DMS114 treated with DMSO at 0.1 percent for 48 hours (cell line): ENCODE results near the gene TMCC1.
"Not testable (repeated sequence)": the region's sequence is repeated elsewhere in the genome, so short reads cannot be mapped to it uniquely, and the experiment has no call there.

Source experiments
- DNase-seq: peaks from one replicate; lab custom pipeline; 2025; ENCODE audit not compliant: unreplicated experiment; lab: John Stamatoyannopoulos, UW

TMCC1 gene

GRCh38 chr3:129656659-129657247 lies 236.8 kb downstream of the TMCC1 start:
- DNase-seq: no peak

DNA sequence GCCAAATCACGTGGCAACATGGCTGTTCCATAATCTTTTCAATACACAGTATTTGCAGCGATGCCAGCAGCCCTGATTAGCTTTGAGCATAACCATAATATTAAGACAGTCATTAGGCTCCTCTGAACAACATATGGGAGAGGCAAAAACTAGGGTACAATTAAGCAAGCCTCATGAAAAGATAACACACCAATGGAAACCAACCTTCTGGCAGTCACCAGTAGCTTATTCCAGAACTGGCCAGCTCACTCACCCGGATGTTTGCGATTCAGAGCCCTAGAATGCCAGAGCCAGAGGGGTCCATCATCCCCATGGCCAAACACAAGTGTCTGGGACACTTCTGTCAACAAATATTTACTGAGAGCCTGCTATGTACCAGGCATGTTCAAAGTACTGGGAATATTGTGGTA lies 238.2 kb downstream of the TMCC1 start:
- DNase-seq: no peak

GRCh38 chr3:129654131-129654530 lies 239.4 kb downstream of the TMCC1 start:
- no peak for DNase-seq

DNA sequence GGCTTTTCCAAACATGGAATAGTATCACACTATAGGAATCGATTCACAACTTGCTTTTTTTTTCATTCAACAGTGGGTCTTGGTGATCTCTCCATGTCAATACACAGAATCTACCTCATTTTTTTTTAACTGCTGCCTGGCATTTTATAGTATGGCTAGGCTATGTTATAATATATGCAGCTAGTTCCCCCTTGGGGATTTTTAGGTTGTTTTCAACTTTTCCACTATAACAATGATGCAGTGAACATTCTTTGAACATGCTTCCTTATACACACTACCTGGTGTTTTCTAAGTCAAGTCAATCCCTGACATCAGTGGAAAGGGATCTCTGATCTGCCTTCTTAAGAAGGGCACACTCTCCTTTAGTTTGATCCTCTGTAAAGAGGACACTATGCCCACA lies 240.5 kb downstream of the TMCC1 start:
- no peak for DNase-seq

DNA sequence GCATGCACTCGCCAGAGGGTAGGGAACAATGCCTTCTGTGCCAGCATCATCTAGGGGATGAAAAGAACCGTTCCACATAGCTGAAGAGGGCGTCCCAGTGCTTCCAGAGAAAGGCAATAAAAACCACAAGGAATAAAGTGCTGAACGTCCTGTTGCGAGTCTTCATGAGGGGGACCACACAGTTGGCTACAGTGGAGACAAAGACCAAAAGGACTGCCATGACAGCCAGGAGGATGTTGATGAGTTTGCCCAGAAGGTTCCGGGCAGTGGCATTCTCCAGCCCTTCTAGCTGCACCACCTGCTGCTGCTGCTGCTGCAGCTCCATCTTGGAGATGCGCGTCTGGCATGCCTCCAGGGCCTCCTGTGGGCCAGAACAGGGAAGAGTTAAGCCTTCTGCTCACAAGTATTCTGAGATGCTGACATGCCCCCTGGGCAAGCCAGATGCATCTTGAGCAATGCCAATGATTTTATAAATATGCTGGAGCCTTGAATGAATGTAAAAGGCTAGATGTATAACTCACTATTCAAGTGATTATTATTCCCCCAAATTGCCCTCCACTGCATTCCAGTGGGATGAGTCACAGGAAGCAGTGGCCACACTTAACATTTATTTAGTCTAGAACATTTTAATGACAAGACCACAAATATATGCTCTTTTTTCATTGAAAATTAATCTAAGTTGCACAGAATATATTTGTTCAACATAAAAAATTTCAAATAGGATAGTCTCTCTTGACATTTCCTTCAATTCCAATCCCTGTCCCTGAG lies 241.9 kb downstream of the TMCC1 start:
- no peak for DNase-seq

GRCh38 chr3:129650256-129650872 lies 243.1 kb downstream of the TMCC1 start:
- peak; percentile 41 for DNase-seq

DNA sequence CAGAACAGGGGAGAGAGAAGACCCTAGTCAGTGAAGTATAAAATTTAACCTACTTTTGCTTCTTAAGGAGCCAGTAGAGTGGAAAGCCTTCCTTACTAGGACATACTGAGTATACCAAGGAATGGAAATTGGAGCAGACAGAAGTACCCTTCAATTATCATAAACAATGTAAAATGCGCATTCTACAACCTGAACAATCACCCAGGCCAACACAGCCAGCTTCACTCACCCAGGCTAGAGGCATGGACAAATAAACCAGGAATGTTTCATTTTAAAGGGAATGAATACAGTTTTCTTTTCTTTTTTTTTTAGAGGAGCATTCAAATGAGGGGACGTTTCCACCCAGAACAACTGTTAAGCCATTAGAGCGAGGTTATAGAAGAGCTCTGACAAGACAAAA lies 245.1 kb downstream of the TMCC1 start:
- no peak for DNase-seq

- DNase-seq: no peak
These were observed 248.2 kb downstream of the TMCC1 start for GRCh38 chr3:129645286-129645685.

- no peak for DNase-seq
These were observed 248.7 kb downstream of the TMCC1 start for GRCh38 chr3:129644836-129645235.

- DNase-seq: not testable (repeated sequence)
These were observed 251.8 kb downstream of the TMCC1 start for GRCh38 chr3:129641567-129642260.

GRCh38 chr3:129640985-129641384 lies 252.5 kb downstream of the TMCC1 start:
- DNase-seq: not testable (repeated sequence)

- DNase-seq: no peak
These were observed 255.0 kb downstream of the TMCC1 start for GRCh38 chr3:129638481-129638880.

DNA sequence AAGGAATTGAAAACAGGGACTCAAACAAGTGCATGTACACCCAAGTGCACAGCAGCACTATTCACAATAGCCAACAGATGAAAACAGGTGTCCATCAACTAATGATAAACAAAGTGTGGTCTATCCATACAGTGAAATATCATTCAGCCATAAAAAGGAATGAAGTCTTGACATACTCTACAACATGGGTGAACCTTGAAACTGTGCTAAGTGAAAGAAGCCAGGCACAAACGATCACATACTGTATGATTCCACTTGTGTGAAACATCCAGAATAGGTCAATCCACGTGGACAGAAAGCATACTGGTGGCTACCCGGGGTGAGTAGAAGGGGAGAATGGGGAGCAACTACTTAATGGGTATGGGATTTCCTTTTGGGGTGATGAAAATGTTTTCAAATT lies 257.4 kb downstream of the TMCC1 start:
- no peak for DNase-seq

DNA sequence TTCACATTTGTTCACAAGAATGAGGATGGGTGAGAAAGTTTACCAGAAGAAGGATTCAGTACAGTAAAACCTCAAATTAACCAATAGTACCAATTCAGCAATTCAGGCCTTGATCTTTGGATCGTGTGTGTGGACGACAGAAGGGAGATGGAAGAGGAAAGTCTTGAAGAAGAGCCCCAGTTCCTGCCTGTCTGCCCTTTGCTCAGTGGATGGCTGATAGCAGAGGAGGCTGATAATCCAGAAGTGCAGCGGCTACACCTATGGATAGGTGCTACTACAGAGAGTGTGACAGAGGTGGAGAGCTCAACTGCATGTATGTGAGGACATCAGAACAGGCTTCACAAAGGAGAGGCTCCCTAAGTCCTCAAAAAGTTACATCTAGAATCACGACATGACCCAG lies 257.9 kb downstream of the TMCC1 start:
- DNase-seq: no peak

GRCh38 chr3:129633751-129634481 lies 259.6 kb downstream of the TMCC1 start:
- no peak for DNase-seq

DNA sequence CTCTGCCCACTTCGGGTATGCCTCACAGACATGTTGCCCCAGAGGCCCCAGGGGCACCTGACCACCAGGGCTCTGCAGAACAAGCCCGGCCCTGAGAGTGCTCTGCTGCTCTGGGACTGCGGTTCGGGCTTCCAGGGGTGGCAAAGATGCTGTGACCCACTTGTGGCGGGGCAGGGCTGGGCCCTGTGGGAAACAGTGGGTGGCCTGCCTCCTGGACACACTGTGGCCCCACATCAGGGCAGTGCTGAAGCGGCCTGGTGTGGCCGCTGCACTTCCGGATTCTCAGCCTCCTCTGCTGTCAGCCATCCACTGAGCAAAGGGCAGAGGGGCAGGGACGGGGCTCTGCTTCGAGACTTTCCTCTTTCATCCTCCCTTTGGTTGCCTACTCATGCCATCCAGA lies 260.5 kb downstream of the TMCC1 start:
- DNase-seq: no peak

DNA sequence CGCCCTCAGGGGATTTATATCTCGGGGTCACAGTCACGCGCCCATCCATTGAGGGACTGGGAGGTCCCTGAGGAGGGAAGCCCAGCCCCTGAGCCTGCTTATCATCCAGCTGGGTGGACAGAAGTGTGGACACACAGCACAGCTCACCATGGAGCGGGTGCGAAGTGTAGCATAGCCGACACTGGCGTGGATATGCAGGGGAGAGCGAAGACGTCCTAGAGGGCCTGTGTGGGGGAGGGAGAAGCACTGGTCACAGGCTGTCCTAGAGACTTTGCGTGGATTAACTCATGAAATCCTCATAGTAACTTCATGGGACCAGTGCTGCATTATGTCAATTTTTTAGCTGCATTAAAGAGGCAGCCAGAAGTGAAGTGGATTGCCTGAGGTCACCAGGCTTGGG lies 261.0 kb downstream of the TMCC1 start:
- DNase-seq: no peak

DNA sequence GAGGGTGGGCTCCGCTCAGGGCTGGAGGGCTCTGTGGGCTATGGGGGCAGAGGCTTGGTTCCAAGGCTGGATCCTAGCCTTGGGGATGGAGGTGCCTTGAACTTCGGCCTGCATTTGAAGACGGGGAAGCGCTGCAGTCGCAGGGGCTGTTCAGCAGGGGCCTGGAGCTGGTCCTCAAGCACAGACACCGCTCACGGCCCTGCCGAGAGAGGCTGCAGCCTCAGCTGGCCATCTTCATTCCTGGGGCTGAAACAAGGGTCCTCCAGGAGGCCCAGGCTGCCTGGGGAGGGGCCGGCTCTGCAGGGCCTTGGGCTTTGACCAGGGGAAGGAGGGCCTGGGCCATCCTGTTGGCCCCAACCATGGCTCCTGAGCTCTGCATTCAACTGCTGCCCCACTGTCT lies 261.5 kb downstream of the TMCC1 start:
- no peak for DNase-seq

DNA sequence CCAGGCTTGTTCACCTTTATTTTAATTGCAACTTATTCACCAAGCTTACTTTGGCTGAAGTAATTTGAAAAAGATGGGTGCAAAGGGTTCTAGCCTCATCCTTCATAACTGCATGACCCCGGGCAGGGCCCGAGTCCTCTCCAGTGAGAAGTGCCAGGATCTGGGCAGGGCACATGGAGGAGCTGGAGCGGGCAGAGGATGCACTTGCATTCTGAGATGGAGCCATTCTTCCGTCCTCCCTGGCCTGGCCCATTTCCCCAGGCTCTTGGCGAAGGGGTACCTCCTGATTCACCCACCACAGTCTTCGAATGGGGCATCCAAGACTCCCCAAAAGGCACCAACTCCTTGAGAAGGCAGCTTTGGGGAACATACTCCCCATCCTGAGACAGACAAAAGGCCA lies 264.5 kb downstream of the TMCC1 start:
- DNase-seq: no peak

GRCh38 chr3:129628169-129628522 lies 265.4 kb downstream of the TMCC1 start:
- no peak for DNase-seq
